WTC11 (cell line): ENCODE results near the gene EEFSEC.

Experiments used
- CTCF ChIP-seq: fragments of 200-600 bp; IDR thresholded peaks from 2 replicates; pipeline ENCODE4 v1.8.0; 2022; ENCODE audit warnings: antibody characterized with exemption
- NFYB ChIP-seq: sonication (generic); formaldehyde crosslinking; conservative IDR thresholded peaks from 2 replicates; pipeline ENCODE4 v1.8.0; 2022; ENCODE audit warnings: low read depth, missing genetic modification reagents
- NR2C2 ChIP-seq: sonication (generic); formaldehyde crosslinking; IDR thresholded peaks from 2 replicates; pipeline ENCODE4 v1.8.0; 2022; ENCODE audit warnings: mild to moderate bottlenecking, missing genetic modification reagents

DNA sequence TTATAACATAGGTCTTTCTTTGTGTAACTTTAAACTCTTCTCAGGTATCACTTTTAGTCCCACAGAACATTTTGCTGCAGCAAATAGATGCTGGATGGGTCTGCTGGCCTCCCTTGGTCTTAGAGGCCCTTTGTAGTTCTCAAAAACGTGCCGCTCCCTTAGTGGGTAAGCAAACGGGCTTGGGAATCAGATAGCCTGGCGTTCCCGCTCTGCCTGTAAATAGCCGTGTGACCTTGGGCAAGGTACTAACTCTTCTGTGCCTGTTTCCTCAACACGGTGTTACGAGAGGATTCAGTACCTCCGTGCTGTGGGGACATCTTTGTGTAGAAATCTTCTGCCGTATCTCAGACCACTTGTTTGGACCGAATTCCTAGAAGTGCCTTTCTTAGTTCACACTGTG lies 249.0 kb downstream of the EEFSEC start:
- TF ChIP-seq NR2C2 (CRISPR knock-in tag) (no peak), CTCF (no peak), NFYB (no peak)
